K562 (cell line): ENCODE results near the gene MRPS15. TPM values are rescaled to one million over a fixed set of nuclear protein-coding genes. Genes with fewer than 3 reads are reported as not detected.

Experiments
- ATAC-seq: fragments of 200-7000 bp; cut with Tn5 transposase; 3 replicates; pipeline ENCODE4 v1.9.1; 2020; ENCODE audit warnings: moderate library complexity
- BruUV-seq: library from RNA; stranded (reverse); fragments of 400-500 nt; replicated peaks from 2 replicates; lab custom pipeline; 2021; lab: Mats Ljungman, UMichigan
- CTCF ChIA-PET: fragments of 300-600 bp; formaldehyde crosslinking; extraction: SDS; loops from one replicate; lab custom pipeline; 2021; ENCODE audit warnings: low intra/inter-chr PET ratio; lab: Yijun Ruan, JAX
- POLR2A ChIA-PET: fragments of 300-600, 350-650 bp; sonication (Branson Sonifier 250); formaldehyde crosslinking; extraction: SDS; loops from one replicate; lab custom pipeline; 2021; ENCODE audit warnings: antibody characterized with exemption, inconsistent platforms; lab: Yijun Ruan, JAX
- DNase-seq, 4 experiments: peaks; one replicate each; pipeline versions ENCODE4 v3.0.0 to v3.0.0-alpha.2; 2011 to 2018; ENCODE audit warnings: low spot score in 3 of 4, mixed read lengths in 3 of 4; ENCODE audit errors: extremely low read depth in 1 of 4
- FAIRE-seq: peaks from 2 replicates; lab custom pipeline; 2011; peaks lifted over from hg19 to GRCh38; lab: Jason Lieb, UNC
- H2AFZ ChIP-seq: 2 replicates; pipeline ENCODE4 v1.6.0; 2011; ENCODE audit warnings: low read depth, low read length, control low read depth, inconsistent platforms
- H3K27ac ChIP-seq: fragments of 200-600 bp; 3 replicates; pipeline ENCODE4 v1.8.0; 2011; ENCODE audit warnings: low read depth, mild to moderate bottlenecking, control low read depth, inconsistent platforms, low read length, moderate library complexity, mixed read lengths; ENCODE audit errors: extremely low read depth
- H3K27me3 ChIP-seq, 2 experiments: fragments of 300-600 bp in 1 of 2; 2 replicates in 1 of 2; 3 replicates in 1 of 2; pipeline versions ENCODE4 v1.6.0 to v1.8.0; 2011; ENCODE audit warnings: inconsistent platforms in 2 of 2, low read length in 2 of 2, mild to moderate bottlenecking in 1 of 2, mixed read lengths in 1 of 2, moderate library complexity in 1 of 2; ENCODE audit not compliant: control insufficient read depth in 2 of 2, insufficient read depth in 2 of 2
- H3K36me3 ChIP-seq: fragments of 300-600 bp; 3 replicates; pipeline ENCODE4 v1.8.0; 2011; ENCODE audit warnings: mild to moderate bottlenecking, low read length, inconsistent platforms; ENCODE audit not compliant: control insufficient read depth, insufficient read depth
- H3K4me1 ChIP-seq, 2 experiments: fragments of 200-600 bp in 1 of 2; replicated peaks in 1 of 2; 2 replicates in 1 of 2; 3 replicates in 1 of 2; pipeline versions ENCODE4 v1.5.1 to v1.8.0; 2011; ENCODE audit warnings: inconsistent platforms in 2 of 2, low read length in 2 of 2, mild to moderate bottlenecking in 1 of 2, mixed read lengths in 1 of 2, moderate library complexity in 1 of 2; ENCODE audit not compliant: control insufficient read depth in 2 of 2, insufficient read depth in 2 of 2
- H3K4me2 ChIP-seq: 2 replicates; pipeline ENCODE4 v1.6.1; 2011; ENCODE audit warnings: low read length, control low read depth, inconsistent platforms, mixed read lengths; ENCODE audit not compliant: insufficient read depth
- H3K4me3 ChIP-seq: fragments of 200-600 bp; sonication (generic), shearing (Covaris generic); 2 replicates; pipeline ENCODE4 v1.5.1; 2016; ENCODE audit warnings: control low read depth, inconsistent platforms
- H3K79me2 ChIP-seq: fragments of 200-600 bp; 3 replicates; pipeline ENCODE4 v1.8.0; 2011; ENCODE audit warnings: low read length, inconsistent platforms; ENCODE audit not compliant: control insufficient read depth, insufficient read depth
- H3K9ac ChIP-seq, 2 experiments: 2 replicates each; pipeline versions ENCODE4 v1.6.0 to v1.6.1; 2011; ENCODE audit warnings: low read depth in 2 of 2, low read length in 2 of 2, control low read depth in 1 of 2, inconsistent platforms in 1 of 2, mild to moderate bottlenecking in 1 of 2, mixed read lengths in 1 of 2; ENCODE audit not compliant: insufficient read depth in 1 of 2
- H3K9me1 ChIP-seq: one replicate; pipeline ENCODE4 v1.6.0; 2011; ENCODE audit warnings: inconsistent platforms, mild to moderate bottlenecking, low read length, moderate library complexity; ENCODE audit not compliant: control insufficient read depth, insufficient read depth
- H3K9me3 ChIP-seq: replicated peaks from 2 replicates; pipeline ENCODE4 v1.5.1; 2011; ENCODE audit warnings: low read depth, low read length, inconsistent platforms; ENCODE audit not compliant: control insufficient read depth, insufficient read depth
- H4K20me1 ChIP-seq: replicated peaks from 2 replicates; pipeline ENCODE4 v1.6.1; 2011; ENCODE audit warnings: low read length, inconsistent platforms, mixed read lengths; ENCODE audit not compliant: control insufficient read depth, insufficient read depth
- ADNP ChIP-seq: fragments of 200-800 bp; sonication (Bioruptor generic); IDR thresholded peaks from 2 replicates; pipeline ENCODE4 v1.6.1; 2016; ENCODE audit warnings: missing genetic modification characterization, missing compliant biosample characterization
- CREBBP ChIP-seq: IDR thresholded peaks from one replicate; pipeline ENCODE4 v1.6.1; 2012; ENCODE audit warnings: low read depth, mild to moderate bottlenecking, control low read depth, inconsistent platforms, low read length
- ETV1 ChIP-seq: fragments of 450-650 bp; conservative IDR thresholded peaks from 2 replicates; pipeline ENCODE4 v1.6.1; 2016; ENCODE audit warnings: missing genetic modification characterization, control low read depth, low read depth, missing compliant biosample characterization
- HDAC1 ChIP-seq, 2 experiments: fragments of 450-650 bp; IDR thresholded peaks; 2 replicates each; pipeline ENCODE4 v1.6.1; 2016 to 2017; ENCODE audit warnings: inconsistent platforms in 1 of 2, mild to moderate bottlenecking in 1 of 2, moderate library complexity in 1 of 2
- HEY1 ChIP-seq: fragments of 250-450 bp; sonication (Bioruptor Pico); IDR thresholded peaks from 2 replicates; pipeline ENCODE4 v1.5.0; 2020; ENCODE audit warnings: mild to moderate bottlenecking, moderate library complexity, borderline replicate concordance
- HOXB6 ChIP-seq: fragments of 250-450 bp; sonication (Bioruptor Pico); IDR thresholded peaks from 2 replicates; pipeline ENCODE4 v1.5.1; 2022; ENCODE audit warnings: mild to moderate bottlenecking, borderline replicate concordance
- KDM1A ChIP-seq, 2 experiments: fragments of 450-650 bp; IDR thresholded peaks; 2 replicates each; pipeline ENCODE4 v1.6.1; 2016; ENCODE audit warnings: mild to moderate bottlenecking in 2 of 2
- PURB ChIP-seq: sonication (generic); formaldehyde crosslinking; IDR thresholded peaks from 2 replicates; pipeline ENCODE4 v1.9.0; 2021; ENCODE audit warnings: low read depth, mild to moderate bottlenecking, missing genetic modification reagents
- RB1 ChIP-seq: fragments of 450-650 bp; IDR thresholded peaks from 2 replicates; pipeline ENCODE4 v1.6.1; 2017; ENCODE audit warnings: low read depth, mild to moderate bottlenecking
- SIX5 ChIP-seq, 2 experiments: IDR thresholded peaks; 2 replicates each; pipeline ENCODE4 v1.6.1; 2011; ENCODE audit warnings: low read length in 2 of 2, borderline replicate concordance in 1 of 2, low read depth in 1 of 2, mild to moderate bottlenecking in 1 of 2, moderate library complexity in 1 of 2; ENCODE audit not compliant: insufficient read depth in 1 of 2
- SLC30A9 ChIP-seq: fragments of 250-450 bp; sonication (Bioruptor Pico); IDR thresholded peaks from 2 replicates; pipeline ENCODE4 v1.8.0; 2022; ENCODE audit warnings: mild to moderate bottlenecking, moderate library complexity
- TCF7 ChIP-seq: sonication (generic); IDR thresholded peaks from 2 replicates; pipeline ENCODE4 v1.6.1; 2016; ENCODE audit warnings: antibody characterized with exemption, borderline replicate concordance
- ZEB2 ChIP-seq: fragments of 450-650 bp; IDR thresholded peaks from 2 replicates; pipeline ENCODE4 v1.6.1; 2016
- WGBS: fragments of 100-300 bp; shearing (Covaris generic); methylation state at CpG from one replicate; pipeline ENCODE4 v1.1.6; 2016; ENCODE audit warnings: low coverage, mixed read lengths; ENCODE audit not compliant: insufficient coverage; ENCODE audit errors: missing lambda C conversion rate; 5-methylcytosine and 5-hydroxymethylcytosine counted together
- in situ Hi-C: fragments of 300-500 bp; cut with MboI; formaldehyde crosslinking; loops from 4 replicates; pipeline ENCODE4 v1.15.0; 2018; ENCODE audit warnings: inconsistent platforms, mixed read lengths
- intact Hi-C: fragments of 100-400 bp; cut with micrococcal nuclease; formaldehyde crosslinking; loops from 2 replicates; pipeline ENCODE4 v1.14.2; 2022
- polyA plus RNA-seq, 8 experiments: library from polyadenylated mRNA; depleted of rRNA in 4 of 8; stranded (reverse) in 5 of 8; unstranded in 3 of 8; fragments of >200 nt; fragmentation: Nextera tagmentation in 2 of 8; fragmentation: Illumina TruSeq in 1 of 8; extraction: Ambion mirVana in 2 of 8; extraction: Trizol in 1 of 8; gene quantifications; 2 replicates each; pipeline versions ENCODE4 v1.2.1 to v1.2.3, GENCODE V29; 2011 to 2014; ENCODE audit warnings: inconsistent platforms in 1 of 8, missing spikeins in 1 of 8
- total RNA-seq, 7 experiments: library from RNA; depleted of rRNA in 6 of 7; stranded (reverse); fragments of >200 nt in 6 of 7; fragmentation: Illumina TruSeq in 2 of 7; extraction: Trizol in 2 of 7; gene quantifications; 2 replicates each; pipeline versions ENCODE4 v1.2.1 to v1.2.3, GENCODE V29; 2011 to 2021; ENCODE audit warnings: low replicate concordance in 1 of 7
- TF ChIP-seq, protein P1 (sequence below): fragments of 450-650 bp; formaldehyde crosslinking; IDR thresholded peaks from 2 replicates; pipeline ENCODE4 v1.4.0; 2020; ENCODE audit warnings: mild to moderate bottlenecking
- TF ChIP-seq, protein P2 (sequence below): fragments of 450-650 bp; IDR thresholded peaks from 2 replicates; pipeline ENCODE4 v1.6.1; 2017; ENCODE audit warnings: mild to moderate bottlenecking, moderate library complexity
- TF ChIP-seq, protein P3 (sequence below): sonication (generic); formaldehyde crosslinking; IDR thresholded peaks from 2 replicates; pipeline ENCODE4 v1.8.1; 2022; ENCODE audit warnings: missing genetic modification reagents
- TF ChIP-seq, protein P4 (sequence below): IDR thresholded peaks from 3 replicates; pipeline ENCODE4 v1.6.1; 2011; ENCODE audit warnings: borderline replicate concordance, mild to moderate bottlenecking; ENCODE audit not compliant: insufficient read length, insufficient read depth

Gene MRPS15
- total and polyA plus RNA-seq, 9 of the 15 experiments (the other 6 are each of a cell fraction or from before 2014, with no cell fraction given): 62.9 to 286 (median 149) TPM

DNA sequence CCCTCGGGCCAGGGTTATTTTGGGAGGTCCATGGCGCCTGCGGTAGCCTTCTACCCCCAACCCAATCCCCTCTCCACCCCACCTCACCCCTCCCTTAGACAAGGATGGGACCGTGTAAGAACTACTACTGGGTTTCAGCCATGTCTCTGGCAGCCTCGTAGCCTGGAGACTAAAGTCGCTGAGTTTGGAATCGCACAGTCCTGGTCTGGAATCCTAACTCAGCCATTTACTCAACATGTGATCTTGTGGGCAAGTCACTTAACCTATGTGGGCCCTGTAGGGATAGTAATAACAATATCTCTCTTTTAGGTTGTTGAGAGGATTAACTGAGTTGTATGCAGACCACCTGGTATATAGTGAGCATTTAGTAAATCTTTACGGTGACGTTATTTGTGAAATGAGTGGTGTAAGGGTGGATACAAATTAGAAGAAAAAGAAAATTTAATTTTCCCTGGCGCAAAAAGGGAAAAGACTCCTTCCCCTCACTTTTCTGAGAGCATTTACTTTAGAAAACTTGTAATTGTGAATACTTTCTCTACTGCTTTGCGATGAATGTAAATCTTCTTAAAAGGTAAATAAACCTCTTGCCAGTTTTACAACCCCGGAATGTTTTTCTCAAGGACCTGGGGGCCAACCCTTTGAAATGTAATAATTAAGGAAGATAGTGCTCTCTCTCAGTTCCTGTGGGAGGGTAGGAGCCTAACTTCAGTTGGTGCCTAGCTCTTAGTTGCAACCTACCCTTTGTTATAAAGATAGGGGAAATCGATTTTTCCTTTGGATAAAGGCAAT lies 615 bp upstream of the MRPS15 start:
- Histone ChIP-seq H4K20me1 (no peaks in the 10 kb centered on the region), H3K9me1 (peaks cover 2% of the 10 kb centered on the region), H3K27me3 (no peaks in the 10 kb centered on the region), H3K4me3 (peak overlapping the region; percentile 93), H3K4me1 (peaks cover 13 to 26% of the 10 kb centered on the region in 2 experiments), H3K36me3 (peaks cover 29% of the 10 kb centered on the region), H3K27ac (peak overlapping the region; percentile 97), H3K79me2 (peaks cover 28% of the 10 kb centered on the region), H3K9ac (peak overlapping the region; percentile 94 to 98), H2AFZ (peak overlapping the region; percentile 78), H3K9me3 (no peaks in the 10 kb centered on the region), H3K4me2 (peak overlapping the region; percentile 94)
- in situ Hi-C loops: no loop called here
- FAIRE-seq (no peak), ATAC-seq (peak; percentile 85), DNase-seq (no peak)
- POLR2A ChIA-PET: interaction anchor here (0.6 to 3.9 kb wide), 12 partner anchors 9 to 241 kb away, joined by 3 to 37 read pairs (median 5); partner anchors contain the start of genes CSF3R and OSCP1
- 16% methylated on average over 13 of the region's 13 CpGs for WGBS
- intact Hi-C loops: no loop called here
- BruUV-seq: TSS peak; percentile 95
- CTCF ChIA-PET: interaction anchor here (1.1 kb wide), 1 partner anchor 19 kb away, joined by 3 read pairs; no protein-coding TSS in a partner anchor
- TF ChIP-seq, protein P1, sequence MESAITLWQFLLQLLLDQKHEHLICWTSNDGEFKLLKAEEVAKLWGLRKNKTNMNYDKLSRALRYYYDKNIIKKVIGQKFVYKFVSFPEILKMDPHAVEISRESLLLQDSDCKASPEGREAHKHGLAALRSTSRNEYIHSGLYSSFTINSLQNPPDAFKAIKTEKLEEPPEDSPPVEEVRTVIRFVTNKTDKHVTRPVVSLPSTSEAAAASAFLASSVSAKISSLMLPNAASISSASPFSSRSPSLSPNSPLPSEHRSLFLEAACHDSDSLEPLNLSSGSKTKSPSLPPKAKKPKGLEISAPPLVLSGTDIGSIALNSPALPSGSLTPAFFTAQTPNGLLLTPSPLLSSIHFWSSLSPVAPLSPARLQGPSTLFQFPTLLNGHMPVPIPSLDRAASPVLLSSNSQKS (CRISPR knock-in tag): peak; percentile 67; the same call in 1 of the 2 replicates
- no peak for TF ChIP-seq HOXB6
- TF ChIP-seq PURB (CRISPR knock-in tag): no peak
- TF ChIP-seq KDM1A (IDR thresholded peaks at IDR 0.05): 0 out of 4 replicates have a peak, but pooled peaks of 1 of the 2 experiments have one; percentile 46
- TF ChIP-seq ZEB2: no peak
- no peak for TF ChIP-seq HDAC1 (IDR thresholded peaks at IDR 0.05)
- TF ChIP-seq ADNP (tag): peak; percentile 13; the same call in 1 of the 2 replicates
- no peak for TF ChIP-seq HEY1 (CRISPR knock-in tag)
- TF ChIP-seq, protein P2, sequence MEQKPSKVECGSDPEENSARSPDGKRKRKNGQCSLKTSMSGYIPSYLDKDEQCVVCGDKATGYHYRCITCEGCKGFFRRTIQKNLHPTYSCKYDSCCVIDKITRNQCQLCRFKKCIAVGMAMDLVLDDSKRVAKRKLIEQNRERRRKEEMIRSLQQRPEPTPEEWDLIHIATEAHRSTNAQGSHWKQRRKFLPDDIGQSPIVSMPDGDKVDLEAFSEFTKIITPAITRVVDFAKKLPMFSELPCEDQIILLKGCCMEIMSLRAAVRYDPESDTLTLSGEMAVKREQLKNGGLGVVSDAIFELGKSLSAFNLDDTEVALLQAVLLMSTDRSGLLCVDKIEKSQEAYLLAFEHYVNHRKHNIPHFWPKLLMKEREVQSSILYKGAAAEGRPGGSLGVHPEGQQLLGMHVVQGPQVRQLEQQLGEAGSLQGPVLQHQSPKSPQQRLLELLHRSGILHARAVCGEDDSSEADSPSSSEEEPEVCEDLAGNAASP: no peak
- no peak for TF ChIP-seq CREBBP
- TF ChIP-seq, protein P3, sequence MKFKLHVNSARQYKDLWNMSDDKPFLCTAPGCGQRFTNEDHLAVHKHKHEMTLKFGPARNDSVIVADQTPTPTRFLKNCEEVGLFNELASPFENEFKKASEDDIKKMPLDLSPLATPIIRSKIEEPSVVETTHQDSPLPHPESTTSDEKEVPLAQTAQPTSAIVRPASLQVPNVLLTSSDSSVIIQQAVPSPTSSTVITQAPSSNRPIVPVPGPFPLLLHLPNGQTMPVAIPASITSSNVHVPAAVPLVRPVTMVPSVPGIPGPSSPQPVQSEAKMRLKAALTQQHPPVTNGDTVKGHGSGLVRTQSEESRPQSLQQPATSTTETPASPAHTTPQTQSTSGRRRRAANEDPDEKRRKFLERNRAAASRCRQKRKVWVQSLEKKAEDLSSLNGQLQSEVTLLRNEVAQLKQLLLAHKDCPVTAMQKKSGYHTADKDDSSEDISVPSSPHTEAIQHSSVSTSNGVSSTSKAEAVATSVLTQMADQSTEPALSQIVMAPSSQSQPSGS: no peak
- TF ChIP-seq SLC30A9 (CRISPR knock-in tag): no peak
- no peak for TF ChIP-seq ETV1 (tag)
- no peak for TF ChIP-seq TCF7
- no peak for TF ChIP-seq SIX5 (IDR thresholded peaks at IDR 0.05; ENCODE audit: borderline replicate concordance in 1 of 2, insufficient read depth in 1 of 2, low read depth in 1 of 2, low read length in 2 of 2)
- TF ChIP-seq, protein P4, sequence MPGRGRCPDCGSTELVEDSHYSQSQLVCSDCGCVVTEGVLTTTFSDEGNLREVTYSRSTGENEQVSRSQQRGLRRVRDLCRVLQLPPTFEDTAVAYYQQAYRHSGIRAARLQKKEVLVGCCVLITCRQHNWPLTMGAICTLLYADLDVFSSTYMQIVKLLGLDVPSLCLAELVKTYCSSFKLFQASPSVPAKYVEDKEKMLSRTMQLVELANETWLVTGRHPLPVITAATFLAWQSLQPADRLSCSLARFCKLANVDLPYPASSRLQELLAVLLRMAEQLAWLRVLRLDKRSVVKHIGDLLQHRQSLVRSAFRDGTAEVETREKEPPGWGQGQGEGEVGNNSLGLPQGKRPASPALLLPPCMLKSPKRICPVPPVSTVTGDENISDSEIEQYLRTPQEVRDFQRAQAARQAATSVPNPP: no peak
- 0 out of 2 replicates have a peak, but pooled peaks have one; percentile 5 for TF ChIP-seq RB1
